K562 (cell line): ENCODE data around the gene MEF2D. TPM values are rescaled to one million over a fixed set of nuclear protein-coding genes. Genes with fewer than 3 reads are reported as not detected.
A peak's percentile ranks its signal among the peaks of the same experiment; 100 is the strongest.

Source experiments
- C11orf30 ChIP-seq: fragments of 450-650 bp; IDR thresholded peaks from 2 replicates; pipeline ENCODE4 v1.6.1; 2016; ENCODE audit warnings: low read depth, mild to moderate bottlenecking
- CBFA2T3 ChIP-seq: fragments of 450-650 bp; IDR thresholded peaks from 2 replicates; pipeline ENCODE4 v1.6.1; 2017
- CBFB ChIP-seq: sonication (generic); formaldehyde crosslinking; IDR thresholded peaks from 2 replicates; pipeline ENCODE4 v1.4.0; 2020; ENCODE audit warnings: mild to moderate bottlenecking, missing genetic modification reagents
- TAF15 ChIP-seq: fragments of 200-400 bp; formaldehyde crosslinking; IDR thresholded peaks from 2 replicates; pipeline ENCODE4 v1.6.1; 2017; ENCODE audit warnings: mild to moderate bottlenecking, low read depth, low read length, moderate library complexity
- TFAM ChIP-seq: fragments of 250-450 bp; sonication (Bioruptor Pico); conservative IDR thresholded peaks from 2 replicates; pipeline ENCODE4 v1.5.0; 2021; ENCODE audit warnings: mild to moderate bottlenecking, moderate library complexity
- THRB ChIP-seq: fragments of 450-650 bp; formaldehyde crosslinking; conservative IDR thresholded peaks from 2 replicates; pipeline ENCODE4 v1.4.0; 2022; ENCODE audit warnings: mild to moderate bottlenecking, missing genetic modification characterization
- USF1 ChIP-seq: sonication (generic); formaldehyde crosslinking; IDR thresholded peaks from 2 replicates; pipeline ENCODE4 v1.9.0; 2022; ENCODE audit warnings: mild to moderate bottlenecking, missing genetic modification reagents
- XRCC3 ChIP-seq: fragments of 450-650 bp; IDR thresholded peaks from 2 replicates; pipeline ENCODE4 v1.6.1; 2017; ENCODE audit warnings: mild to moderate bottlenecking, moderate library complexity
- ZNF318 ChIP-seq, 2 experiments: fragments of 450-650 bp; IDR thresholded peaks; 2 replicates each; pipeline ENCODE4 v1.6.1; 2016; ENCODE audit warnings: mild to moderate bottlenecking in 2 of 2, borderline replicate concordance in 1 of 2, low read depth in 1 of 2, moderate library complexity in 1 of 2
- polyA plus RNA-seq, 8 experiments: library from polyadenylated mRNA; depleted of rRNA in 4 of 8; stranded (reverse) in 5 of 8; unstranded in 3 of 8; fragments of >200 nt; fragmentation: Nextera tagmentation in 2 of 8; fragmentation: Illumina TruSeq in 1 of 8; extraction: Ambion mirVana in 2 of 8; extraction: Trizol in 1 of 8; gene quantifications; 2 replicates each; pipeline versions ENCODE4 v1.2.1 to v1.2.3, GENCODE V29; 2011 to 2014; ENCODE audit warnings: inconsistent platforms in 1 of 8, missing spikeins in 1 of 8
- total RNA-seq, 7 experiments: library from RNA; depleted of rRNA in 6 of 7; stranded (reverse); fragments of >200 nt in 6 of 7; fragmentation: Illumina TruSeq in 2 of 7; extraction: Trizol in 2 of 7; gene quantifications; 2 replicates each; pipeline versions ENCODE4 v1.2.1 to v1.2.3, GENCODE V29; 2011 to 2021; ENCODE audit warnings: low replicate concordance in 1 of 7
- TF ChIP-seq, protein P1 (sequence below), 2 experiments: IDR thresholded peaks; 2 replicates each; pipeline ENCODE4 v1.6.1; 2011; ENCODE audit warnings: borderline replicate concordance in 1 of 2, control low read depth in 1 of 2, low read depth in 1 of 2, low read length in 1 of 2, mild to moderate bottlenecking in 1 of 2, mixed read lengths in 1 of 2, moderate library complexity in 1 of 2; ENCODE audit not compliant: insufficient read depth in 1 of 2, insufficient read length in 1 of 2, poor library complexity in 1 of 2, severe bottlenecking in 1 of 2; ENCODE audit errors: extremely low read depth in 1 of 2
- TF ChIP-seq, protein P2 (sequence below): fragments of 450-650 bp; conservative IDR thresholded peaks from 2 replicates; pipeline ENCODE4 v1.6.1; 2016; ENCODE audit warnings: missing genetic modification characterization, low read depth, mild to moderate bottlenecking, control low read depth, missing compliant biosample characterization
- TF ChIP-seq, protein P3 (sequence below): sonication (generic); formaldehyde crosslinking; IDR thresholded peaks from 2 replicates; pipeline ENCODE4 v1.8.1; 2022; ENCODE audit warnings: missing genetic modification reagents

MEF2D gene
- total and polyA plus RNA-seq, 9 of the 15 experiments (the other 6 are each of a cell fraction or from before 2014, with no cell fraction given) = 0.10 to 19.5 (median 2.6) TPM

- no peak for TF ChIP-seq THRB (CRISPR knock-in tag)
- TF ChIP-seq, protein P1, sequence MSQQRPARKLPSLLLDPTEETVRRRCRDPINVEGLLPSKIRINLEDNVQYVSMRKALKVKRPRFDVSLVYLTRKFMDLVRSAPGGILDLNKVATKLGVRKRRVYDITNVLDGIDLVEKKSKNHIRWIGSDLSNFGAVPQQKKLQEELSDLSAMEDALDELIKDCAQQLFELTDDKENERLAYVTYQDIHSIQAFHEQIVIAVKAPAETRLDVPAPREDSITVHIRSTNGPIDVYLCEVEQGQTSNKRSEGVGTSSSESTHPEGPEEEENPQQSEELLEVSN (IDR thresholded peaks at IDR 0.05; ENCODE audit: borderline replicate concordance in 1 of 2, extremely low read depth in 1 of 2, insufficient read depth in 1 of 2, insufficient read length in 1 of 2, low read depth in 1 of 2, low read length in 1 of 2, poor library complexity in 1 of 2, severe bottlenecking in 1 of 2) = peak; percentile 85 to 93
- TF ChIP-seq USF1 (CRISPR knock-in tag) = peak; percentile 43
- peak; percentile 88 for TF ChIP-seq CBFB (CRISPR knock-in tag)
- TF ChIP-seq, protein P2, sequence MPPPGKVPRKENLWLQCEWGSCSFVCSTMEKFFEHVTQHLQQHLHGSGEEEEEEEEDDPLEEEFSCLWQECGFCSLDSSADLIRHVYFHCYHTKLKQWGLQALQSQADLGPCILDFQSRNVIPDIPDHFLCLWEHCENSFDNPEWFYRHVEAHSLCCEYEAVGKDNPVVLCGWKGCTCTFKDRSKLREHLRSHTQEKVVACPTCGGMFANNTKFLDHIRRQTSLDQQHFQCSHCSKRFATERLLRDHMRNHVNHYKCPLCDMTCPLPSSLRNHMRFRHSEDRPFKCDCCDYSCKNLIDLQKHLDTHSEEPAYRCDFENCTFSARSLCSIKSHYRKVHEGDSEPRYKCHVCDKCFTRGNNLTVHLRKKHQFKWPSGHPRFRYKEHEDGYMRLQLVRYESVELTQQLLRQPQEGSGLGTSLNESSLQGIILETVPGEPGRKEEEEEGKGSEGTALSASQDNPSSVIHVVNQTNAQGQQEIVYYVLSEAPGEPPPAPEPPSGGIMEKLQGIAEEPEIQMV (tag) = no peak
- no peak for TF ChIP-seq TFAM (CRISPR knock-in tag)
- no peak for TF ChIP-seq TAF15
- TF ChIP-seq, protein P3, sequence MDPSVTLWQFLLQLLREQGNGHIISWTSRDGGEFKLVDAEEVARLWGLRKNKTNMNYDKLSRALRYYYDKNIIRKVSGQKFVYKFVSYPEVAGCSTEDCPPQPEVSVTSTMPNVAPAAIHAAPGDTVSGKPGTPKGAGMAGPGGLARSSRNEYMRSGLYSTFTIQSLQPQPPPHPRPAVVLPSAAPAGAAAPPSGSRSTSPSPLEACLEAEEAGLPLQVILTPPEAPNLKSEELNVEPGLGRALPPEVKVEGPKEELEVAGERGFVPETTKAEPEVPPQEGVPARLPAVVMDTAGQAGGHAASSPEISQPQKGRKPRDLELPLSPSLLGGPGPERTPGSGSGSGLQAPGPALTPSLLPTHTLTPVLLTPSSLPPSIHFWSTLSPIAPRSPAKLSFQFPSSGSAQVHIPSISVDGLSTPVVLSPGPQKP (CRISPR knock-in tag) = no peak
- no peak for TF ChIP-seq CBFA2T3
- no peak for TF ChIP-seq ZNF318 (IDR thresholded peaks at IDR 0.05; ENCODE audit: borderline replicate concordance in 1 of 2, low read depth in 1 of 2)
- no peak for TF ChIP-seq C11orf30
- no peak for TF ChIP-seq XRCC3
Measured at GRCh38 chr1:156500793-156501506, 375 bp upstream of the MEF2D start (continued).
